Measurements from ENCODE around the gene CPZ. TPM values are rescaled to one million over a fixed set of nuclear protein-coding genes. Genes with fewer than 3 reads are reported as not detected.

CPZ gene
- total RNA-seq, 4 donors from 2014 or later, result 0.76 to 12.2 (median 1.9) TPM

GRCh38 chr4:8637456-8637984 is 45.0 kb downstream of the CPZ start:
- Histone ChIP-seq H3K9me3 (no peaks in the 10 kb centered on the region), H3K4me3 (no peak overlapping the region), H3K36me3 (no peaks in the 10 kb centered on the region), H3K27me3 (peaks cover 0 to 13% (median 0%) of the 10 kb centered on the region in 4 donors), H3K27ac (no peak overlapping the region), H3K4me1 (no peaks in the 10 kb centered on the region)
- WGBS, 2 donors, result 40 to 68% methylated on average over 1 to 2 of the region's 2 CpGs
- TF ChIP-seq POLR2A (IDR thresholded peaks at IDR 0.05), result no peak
- no peak for TF ChIP-seq CTCF (IDR thresholded peaks at IDR 0.05)
- no peak for DNase-seq
- intact Hi-C loops (cut with DNase I), result no loop called here

GRCh38 chr4:8639021-8639420 is 46.5 kb downstream of the CPZ start:
- H3K4me1 ChIP-seq, result no peaks in the 10 kb centered on the region
- intact Hi-C loops (cut with DNase I), result no loop called here
- H3K4me3 ChIP-seq, result no peak overlapping the region
- no peak overlapping the region for H3K27ac ChIP-seq
- TF ChIP-seq CTCF (IDR thresholded peaks at IDR 0.05), result no peak
- no peak for TF ChIP-seq POLR2A (IDR thresholded peaks at IDR 0.05)
- peaks cover 0 to 23% (median 0%) of the 10 kb centered on the region in 4 donors for H3K27me3 ChIP-seq
- DNase-seq, result no peak
- no peaks in the 10 kb centered on the region for H3K36me3 ChIP-seq
- 52 to 71% methylated on average over 6 to 7 of the region's 10 CpGs for WGBS, 2 donors
- no peaks in the 10 kb centered on the region for H3K9me3 ChIP-seq

GRCh38 chr4:8639777-8640720 is 47.5 kb downstream of the CPZ start:
- H3K4me1 ChIP-seq, result no peaks in the 10 kb centered on the region
- no peak for DNase-seq
- H3K27ac ChIP-seq, result no peak overlapping the region
- peaks cover 0 to 31% (median 0%) of the 10 kb centered on the region in 4 donors for H3K27me3 ChIP-seq
- TF ChIP-seq CTCF (IDR thresholded peaks at IDR 0.05), result no peak
- no peak for TF ChIP-seq POLR2A (IDR thresholded peaks at IDR 0.05)
- H3K36me3 ChIP-seq, result no peaks in the 10 kb centered on the region
- H3K9me3 ChIP-seq, result no peaks in the 10 kb centered on the region
- intact Hi-C loops (cut with DNase I), result no loop called here
- 80 to 81% methylated on average over 26 of the region's 26 CpGs for WGBS, 2 donors
- no peak overlapping the region for H3K4me3 ChIP-seq

GRCh38 chr4:8640816-8641215 is 48.3 kb downstream of the CPZ start:
- no peaks in the 10 kb centered on the region for H3K9me3 ChIP-seq
- peaks cover 0 to 35% (median 0%) of the 10 kb centered on the region in 4 donors for H3K27me3 ChIP-seq
- 80 to 92% methylated on average over 10 to 11 of the region's 11 CpGs for WGBS, 2 donors
- no peak for TF ChIP-seq POLR2A (IDR thresholded peaks at IDR 0.05)
- no peak for TF ChIP-seq CTCF (IDR thresholded peaks at IDR 0.05)
- H3K27ac ChIP-seq, result no peak overlapping the region
- DNase-seq, result no peak
- H3K4me1 ChIP-seq, result no peaks in the 10 kb centered on the region
- no peak overlapping the region for H3K4me3 ChIP-seq
- no peaks in the 10 kb centered on the region for H3K36me3 ChIP-seq
- intact Hi-C loops (cut with DNase I), result no loop called here

- TF ChIP-seq POLR2A (IDR thresholded peaks at IDR 0.05) (no peak), CTCF (IDR thresholded peaks at IDR 0.05) (no peak)
- WGBS, 2 donors, result 81 to 87% methylated on average over 8 to 10 of the region's 15 CpGs
- Histone ChIP-seq H3K4me3 (no peak overlapping the region), H3K4me1 (no peaks in the 10 kb centered on the region), H3K27ac (no peak overlapping the region), H3K36me3 (no peaks in the 10 kb centered on the region), H3K9me3 (no peaks in the 10 kb centered on the region), H3K27me3 (peaks cover 0 to 40% (median 0%) of the 10 kb centered on the region in 4 donors)
- intact Hi-C loops (cut with DNase I), result no loop called here
- no peak for DNase-seq
Measured at GRCh38 chr4:8641256-8641655, 48.7 kb downstream of the CPZ start.
